GM12892 (cell line): ENCODE measurements around the gene KRTAP10-7.

Experiments used
- POLR2A ChIP-seq: IDR thresholded peaks from 2 replicates; pipeline ENCODE4 v1.6.1; 2011; ENCODE audit warnings: low read depth, low read length, control low read depth
- POLR2AphosphoS5 ChIP-seq: IDR thresholded peaks from 2 replicates; pipeline ENCODE4 v1.6.1; 2011; ENCODE audit warnings: low read depth, low read length, control low read depth
- TAF1 ChIP-seq: IDR thresholded peaks from 2 replicates; pipeline ENCODE4 v1.6.1; 2011; ENCODE audit warnings: low read depth, mild to moderate bottlenecking, control low read depth, low read length, borderline replicate concordance

- no peak for TF ChIP-seq POLR2AphosphoS5
- no peak for TF ChIP-seq POLR2A
- TF ChIP-seq TAF1 = no peak
These were observed 7.7 kb upstream of the KRTAP10-7 start, which contains the start of gene KRTAP10-6 for GRCh38 chr21:44592446-44593311.
